GM18861 (cell line): ENCODE results near the gene TRHDE.

ENCODE experiments used
- ATAC-seq: cut with Tn5 transposase; IDR thresholded peaks from one replicate; pipeline ENCODE4 v1.9.1; 2021; ENCODE audit not compliant: unreplicated experiment

TRHDE gene

DNA sequence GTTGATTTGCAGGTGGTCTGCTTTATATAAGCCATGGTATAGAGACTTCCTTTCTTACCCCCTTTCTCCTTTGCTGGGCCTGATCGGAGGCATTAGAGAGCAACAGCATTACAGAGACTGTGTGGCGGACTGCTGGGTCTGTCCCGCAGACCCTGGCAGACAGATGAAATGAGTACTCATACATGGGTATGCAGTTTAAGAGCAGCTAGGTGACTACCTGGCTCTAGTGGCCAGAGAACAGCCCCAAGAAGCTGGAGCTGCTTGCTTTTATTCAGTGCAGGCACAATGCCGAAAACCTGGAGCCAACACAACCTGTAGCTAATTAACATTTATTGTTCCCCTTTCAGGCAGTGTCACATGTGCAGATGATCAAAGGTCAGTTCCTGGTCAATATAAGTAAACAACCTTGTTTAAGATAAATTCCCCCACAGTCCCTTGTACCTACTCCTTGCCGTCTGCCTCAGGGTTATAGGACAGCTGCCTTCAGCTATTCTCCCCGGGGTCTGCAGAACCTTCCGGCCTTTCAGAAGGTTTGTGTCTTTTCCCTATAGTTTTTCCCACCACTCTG is 160.0 kb downstream of the TRHDE start:
- ATAC-seq, result no peak

DNA sequence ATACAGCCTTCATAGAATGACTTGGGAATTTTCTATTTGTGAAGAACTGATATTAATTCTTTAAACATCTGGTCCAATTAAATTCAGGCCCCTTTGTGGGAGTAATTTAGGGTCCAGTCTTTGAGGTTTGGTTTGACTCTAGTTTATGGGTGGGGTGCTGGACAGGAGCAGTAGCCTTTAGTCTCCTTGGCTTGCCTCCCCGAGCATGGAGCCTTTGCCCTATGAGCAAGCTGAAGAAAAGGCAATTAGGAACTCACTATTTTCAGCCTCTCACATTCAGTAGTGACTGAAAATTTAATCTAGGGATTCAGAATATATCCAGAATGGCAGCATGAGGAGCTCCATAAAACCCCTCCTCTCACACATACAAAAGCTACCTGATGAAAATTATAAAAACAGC is 161.1 kb downstream of the TRHDE start:
- no peak for ATAC-seq

DNA sequence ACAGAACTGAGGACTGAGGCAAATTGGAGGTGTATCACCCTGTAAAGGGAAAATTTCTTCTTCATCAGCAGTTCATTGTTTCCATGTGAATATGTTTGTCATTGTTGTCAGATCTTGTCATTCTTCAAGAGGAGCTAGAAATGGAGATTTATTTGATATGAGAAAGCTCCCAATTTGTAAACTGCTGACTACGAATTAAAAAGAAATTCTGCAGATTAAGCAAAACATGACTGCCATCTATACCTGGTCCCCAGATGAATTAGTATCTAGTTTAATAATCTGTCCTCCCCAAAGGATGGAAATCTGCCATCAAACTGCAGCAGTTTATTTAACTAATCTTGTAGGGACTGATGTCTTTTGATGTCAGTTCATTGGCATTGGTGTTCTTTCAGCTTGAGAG is 162.8 kb downstream of the TRHDE start:
- ATAC-seq, result no peak

DNA sequence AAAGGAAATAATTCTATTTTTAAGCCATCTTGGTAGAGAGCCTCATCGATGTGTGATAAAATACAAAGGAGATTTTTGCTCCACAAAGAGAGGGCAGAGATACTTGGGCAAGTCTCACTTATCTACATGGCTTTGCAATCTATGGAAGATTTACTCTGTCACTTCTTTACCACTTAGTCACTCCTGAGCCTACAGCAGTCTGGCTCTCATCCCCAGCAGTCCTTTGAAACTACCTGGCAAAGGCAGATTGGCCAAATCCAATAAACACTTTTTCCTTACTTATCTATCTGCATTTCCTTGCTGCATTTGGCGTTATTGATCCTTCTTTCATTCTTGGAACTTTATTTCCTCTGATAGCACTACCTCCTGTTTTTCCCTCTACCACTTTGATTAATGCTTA is 170.0 kb downstream of the TRHDE start:
- ATAC-seq, result no peak

DNA sequence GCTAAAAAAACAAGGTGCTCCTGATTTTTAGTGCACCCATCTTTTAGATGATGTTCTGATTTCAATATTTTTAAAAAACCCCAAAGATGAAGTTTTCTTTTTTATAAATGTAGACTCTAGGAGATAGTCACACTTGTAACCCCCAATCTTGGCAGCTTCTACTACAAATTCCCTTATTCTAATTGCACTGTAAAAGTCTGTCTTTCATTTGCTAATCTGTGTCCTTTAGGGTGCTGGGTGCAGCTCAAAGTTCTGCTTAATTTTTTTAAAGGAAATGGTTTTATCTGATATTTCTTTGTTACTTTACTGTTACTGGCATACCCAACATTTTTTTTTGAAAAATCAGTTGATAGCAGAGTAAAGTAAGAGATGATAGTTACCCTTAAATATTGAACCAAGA is 172.0 kb downstream of the TRHDE start:
- no peak for ATAC-seq

DNA sequence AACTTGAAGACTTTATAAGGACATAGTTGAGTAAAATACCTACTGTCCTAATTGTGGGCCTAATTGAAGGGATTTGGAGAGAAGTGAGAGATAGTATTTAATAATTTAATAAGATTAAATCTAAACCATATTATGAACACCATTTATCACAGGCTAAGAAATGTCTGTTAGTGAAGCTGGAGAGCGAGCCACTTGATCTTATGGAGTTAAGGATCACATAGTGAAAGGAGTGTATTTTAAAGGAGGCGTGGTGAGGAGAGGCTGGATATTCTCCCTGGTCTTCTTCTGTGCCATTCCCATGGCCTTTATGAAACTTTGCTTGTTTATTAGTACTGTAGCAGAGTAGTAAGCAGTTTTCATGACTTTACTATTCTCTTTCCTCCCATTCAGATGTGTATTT is 172.4 kb downstream of the TRHDE start:
- ATAC-seq, result no peak

DNA sequence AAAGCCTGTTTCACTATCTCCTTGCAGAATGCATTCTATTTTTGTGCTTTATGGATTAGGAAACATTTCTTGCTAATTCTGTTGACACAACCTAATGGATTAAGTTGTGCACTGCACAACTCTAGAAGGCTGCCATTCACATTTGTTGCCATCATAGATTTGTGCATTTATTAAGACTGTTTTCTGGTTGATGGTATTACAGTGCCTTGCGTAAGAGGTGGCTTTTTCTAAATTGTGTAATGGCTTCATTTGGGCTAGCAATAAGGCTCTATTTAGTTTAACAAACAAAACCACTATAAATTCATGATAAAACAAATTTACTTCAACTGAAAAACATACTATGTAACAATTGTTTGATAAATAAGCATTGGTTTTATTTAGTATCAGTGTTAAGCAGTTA is 175.9 kb downstream of the TRHDE start:
- ATAC-seq, result no peak

DNA sequence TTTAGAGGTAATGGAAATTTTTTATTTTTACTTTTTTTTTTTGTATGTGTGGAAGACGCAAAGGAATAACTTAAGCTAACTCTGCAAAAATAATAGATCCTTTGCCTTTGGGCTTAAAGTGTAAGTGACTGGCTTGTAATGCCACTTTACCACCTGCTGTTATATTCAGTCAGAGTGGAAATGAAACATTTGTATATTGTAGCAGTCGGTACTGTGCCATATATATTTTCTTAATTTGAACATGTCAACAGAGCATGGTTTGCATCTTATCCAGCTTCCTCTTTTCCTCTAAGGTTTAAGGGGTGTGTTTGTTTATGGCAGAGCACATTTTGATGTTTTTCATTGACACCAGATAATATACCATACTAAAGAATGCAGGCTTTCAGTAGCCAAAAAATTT is 176.6 kb downstream of the TRHDE start:
- no peak for ATAC-seq

DNA sequence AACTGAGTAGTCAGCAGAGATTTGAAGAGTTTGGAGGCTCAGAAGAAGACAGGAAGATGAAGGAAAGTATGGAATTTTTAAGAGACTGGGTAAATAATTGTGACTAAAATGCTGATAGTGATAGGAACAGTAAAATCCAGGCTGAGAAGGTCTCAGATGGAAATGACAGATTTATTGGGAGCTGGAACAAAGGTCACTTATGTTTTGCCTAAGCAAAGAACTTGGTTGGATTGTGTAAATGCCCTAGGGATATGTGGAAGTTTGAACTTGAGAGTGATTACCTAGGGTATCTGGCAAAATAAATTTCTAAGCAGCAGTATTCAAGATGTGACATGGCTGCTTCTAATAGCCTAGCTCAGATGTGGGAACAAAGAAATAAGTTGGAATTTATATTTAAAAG is 180.9 kb downstream of the TRHDE start:
- ATAC-seq, result no peak

DNA sequence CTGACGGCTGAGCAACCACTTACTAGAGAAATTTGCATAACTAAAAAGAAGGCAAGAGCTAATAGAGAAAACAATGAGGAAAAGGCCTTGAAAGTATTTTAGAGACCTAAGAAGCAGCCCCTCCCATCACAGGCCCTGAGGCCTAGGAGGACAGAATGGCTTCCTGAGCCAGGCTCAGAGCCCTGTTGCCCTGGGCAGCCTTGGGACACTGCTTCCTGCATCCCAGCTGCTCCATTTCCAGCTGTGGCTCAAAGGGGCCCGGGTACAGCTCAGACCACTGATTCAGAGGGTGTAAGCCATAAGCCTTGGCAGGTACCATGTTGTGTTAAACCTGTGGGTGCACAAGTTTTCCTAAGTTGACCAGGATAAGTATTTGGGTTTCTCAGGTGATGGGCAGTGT is 181.4 kb downstream of the TRHDE start:
- ATAC-seq, result no peak

DNA sequence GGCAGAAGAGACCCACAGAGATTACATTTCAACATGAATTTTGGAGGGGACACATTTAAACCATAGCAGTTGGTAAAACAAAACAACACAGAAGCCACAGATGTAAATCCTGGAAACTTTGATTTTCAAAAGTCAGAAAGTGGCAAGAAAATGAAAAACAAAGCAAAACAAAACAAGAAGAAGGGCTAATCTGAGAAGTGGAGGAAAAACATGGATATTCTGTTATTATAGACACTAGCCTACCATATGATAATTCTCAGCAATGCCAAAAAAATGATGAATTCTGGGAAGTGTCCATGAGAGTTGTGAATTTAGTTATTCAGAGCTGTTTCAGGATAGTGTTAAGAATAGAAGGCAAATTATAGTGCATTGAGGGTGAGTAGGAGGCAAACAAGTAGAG is 192.3 kb downstream of the TRHDE start:
- no peak for ATAC-seq

DNA sequence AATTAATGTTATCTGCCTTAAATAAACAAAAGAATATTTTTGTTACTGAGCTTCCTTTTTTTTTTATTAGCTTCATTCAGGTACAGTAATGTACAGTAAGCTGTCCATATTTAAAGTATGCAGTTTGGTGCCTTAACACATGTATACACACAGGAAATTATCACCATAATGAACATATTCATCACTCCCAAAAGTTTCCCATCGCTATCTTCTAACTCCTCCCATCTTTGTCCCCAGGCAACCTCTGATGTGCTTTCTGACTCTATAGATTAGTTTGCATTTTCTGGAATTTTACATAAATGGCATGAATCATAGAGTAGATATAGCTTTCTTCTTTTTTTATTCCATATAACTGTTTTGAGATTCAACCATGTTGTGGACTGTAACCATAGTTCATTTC is 193.0 kb downstream of the TRHDE start:
- ATAC-seq, result no peak

DNA sequence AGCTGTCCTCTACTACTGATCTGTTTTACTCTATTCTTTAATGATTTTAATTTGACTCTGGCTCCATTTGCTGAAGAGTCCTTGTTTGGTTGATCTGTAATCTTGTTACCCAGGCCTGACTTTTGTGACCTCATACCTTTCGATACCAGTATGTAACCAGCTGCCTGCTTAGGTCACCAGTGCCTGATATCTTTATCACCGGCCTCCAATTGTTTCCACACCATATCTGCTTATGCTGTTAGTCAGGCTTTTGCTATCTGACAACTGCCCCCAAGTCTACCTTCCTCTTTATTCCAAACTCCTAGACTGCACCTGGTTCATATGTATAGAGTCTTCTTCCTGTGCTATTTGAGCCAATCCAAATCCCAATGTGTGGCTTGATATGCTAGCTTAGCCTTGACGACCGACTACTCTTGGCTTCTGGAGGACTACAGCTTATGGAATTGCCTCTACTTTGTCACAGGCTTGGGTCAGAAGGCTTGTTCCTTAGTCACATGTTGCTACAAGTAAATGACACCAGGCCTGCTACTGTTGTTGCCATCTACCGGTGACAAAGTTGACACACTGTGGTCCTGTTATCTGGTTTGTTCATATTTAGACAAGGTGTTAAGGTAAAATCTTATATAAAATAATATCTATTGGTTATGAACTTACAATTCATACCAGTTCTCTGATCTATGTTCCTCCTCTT is 193.9 kb downstream of the TRHDE start:
- no peak for ATAC-seq

DNA sequence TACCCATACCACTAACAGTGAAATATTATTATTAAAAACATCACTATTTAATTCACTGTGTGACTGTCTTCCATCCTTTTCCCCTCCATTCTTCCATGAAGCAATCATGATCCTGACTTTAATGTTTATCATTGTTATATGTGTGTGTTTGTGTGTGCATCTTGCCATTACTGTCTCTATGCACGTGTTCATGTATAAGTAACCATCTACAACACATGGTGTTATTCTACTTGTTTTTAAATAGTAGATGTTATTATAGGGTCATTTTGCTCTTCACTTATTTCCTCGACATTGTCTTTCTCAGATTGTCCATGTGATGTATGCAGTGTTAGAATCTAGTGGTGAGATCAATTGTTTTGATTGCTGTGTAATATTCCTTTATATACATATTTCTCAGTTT is 195.8 kb downstream of the TRHDE start:
- no peak for ATAC-seq

DNA sequence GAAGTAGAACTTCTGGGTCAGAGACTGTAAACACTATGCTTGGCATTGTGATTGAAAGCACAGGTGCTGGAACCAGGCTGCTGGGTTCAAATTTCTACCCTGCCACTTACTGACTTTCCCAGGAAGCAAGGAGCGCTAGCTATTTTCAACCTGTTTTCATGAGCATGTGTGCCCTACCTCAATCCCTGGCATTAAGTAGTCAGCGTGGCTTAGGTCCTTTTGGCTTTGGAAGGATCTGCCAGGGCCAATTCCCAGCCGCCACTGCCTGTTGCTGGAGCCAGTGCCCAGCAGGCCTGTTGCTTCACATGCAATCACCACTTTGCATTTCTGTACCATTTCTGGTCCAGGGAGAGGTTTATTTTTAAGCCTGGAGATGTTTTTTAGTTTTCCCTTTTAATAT is 196.3 kb downstream of the TRHDE start:
- ATAC-seq, result no peak

DNA sequence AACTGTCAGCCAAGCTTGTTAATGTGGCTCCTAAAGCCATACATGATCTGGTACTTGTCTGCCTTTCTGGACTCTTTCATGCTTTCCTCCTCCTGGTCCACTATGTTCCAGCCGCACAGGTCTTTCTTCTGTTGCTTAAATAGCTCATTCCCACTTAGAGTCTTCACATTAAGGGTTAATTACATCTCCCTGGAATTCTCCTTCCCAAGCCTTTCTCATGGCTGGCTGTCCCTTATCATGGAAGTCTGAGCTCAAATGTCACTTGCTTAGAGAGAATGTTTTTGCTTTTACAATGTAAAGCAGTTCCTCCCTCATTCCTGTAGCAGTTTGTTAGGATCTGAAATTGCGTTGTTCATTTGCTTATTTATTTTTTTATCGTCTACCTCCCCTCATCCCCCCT is 199.6 kb downstream of the TRHDE start:
- no peak for ATAC-seq

DNA sequence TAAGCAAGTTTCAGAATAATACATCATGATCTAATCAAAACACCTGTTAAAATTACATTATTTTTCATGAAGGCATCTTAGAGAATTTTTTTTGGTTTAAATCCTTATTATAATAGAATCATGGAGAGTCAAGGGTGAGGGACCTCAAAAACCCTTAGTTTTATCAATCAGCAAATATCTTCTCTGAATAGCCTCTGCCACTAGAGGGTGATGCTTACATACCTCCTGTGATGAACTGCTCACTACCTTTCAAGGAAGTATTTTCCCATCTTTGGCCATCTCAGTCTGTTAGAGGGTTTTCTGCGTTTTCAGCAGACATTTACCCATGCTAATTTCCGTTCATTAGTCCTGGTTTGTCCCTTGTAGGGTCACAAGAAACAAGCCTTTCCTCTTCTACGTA is 200.2 kb downstream of the TRHDE start:
- no peak for ATAC-seq

DNA sequence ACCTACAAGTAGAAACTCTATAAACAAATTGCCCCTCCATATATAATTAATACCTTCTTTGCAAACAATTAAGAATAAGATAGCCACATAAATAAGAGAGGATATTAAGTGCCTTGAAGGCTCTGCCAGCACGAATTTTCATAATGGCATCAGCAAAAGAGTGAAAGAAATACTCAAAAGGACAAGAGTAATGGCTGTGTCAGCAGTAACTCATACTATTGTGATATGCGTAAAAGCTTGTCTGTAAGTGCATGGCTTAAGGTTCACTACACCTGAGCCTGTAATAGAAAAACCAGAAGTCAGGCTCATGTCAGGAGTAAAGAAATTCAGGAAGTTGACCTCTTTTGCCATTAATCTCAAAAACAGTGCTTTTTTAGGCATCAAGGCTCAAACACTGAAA is 204.1 kb downstream of the TRHDE start:
- no peak for ATAC-seq

DNA sequence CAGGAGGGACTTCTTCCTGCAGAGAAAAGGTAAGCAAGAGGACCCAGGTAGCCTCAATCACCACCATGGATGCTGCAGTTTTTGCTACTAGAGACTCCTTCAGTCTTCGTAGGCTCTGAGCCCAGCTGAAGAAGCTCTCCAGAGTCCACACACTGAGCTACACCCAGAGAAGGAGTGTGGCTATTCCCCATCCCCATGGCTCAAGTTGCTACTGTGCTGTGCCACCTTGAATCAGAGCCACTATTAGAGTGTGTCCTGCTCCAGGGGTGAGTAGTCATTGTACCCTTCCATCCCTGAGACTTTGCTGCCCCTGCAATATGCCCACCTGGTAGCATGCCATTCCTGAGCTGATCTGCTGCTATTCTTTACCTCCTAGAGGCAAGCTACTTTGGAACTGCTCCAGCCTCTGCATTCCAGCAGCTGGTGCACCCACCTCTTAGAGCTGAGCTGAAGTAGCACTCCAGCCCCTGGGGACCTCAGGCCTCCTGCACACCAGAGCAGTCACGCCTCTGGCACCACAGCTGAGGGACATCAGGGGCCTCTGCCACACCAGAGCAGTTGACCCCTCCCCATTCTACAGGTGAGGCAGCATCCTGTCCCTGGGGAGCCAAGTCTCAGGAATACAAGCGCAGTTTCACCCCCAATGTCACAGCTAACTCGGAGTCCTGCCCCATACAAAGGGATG is 213.0 kb downstream of the TRHDE start:
- ATAC-seq, result no peak

DNA sequence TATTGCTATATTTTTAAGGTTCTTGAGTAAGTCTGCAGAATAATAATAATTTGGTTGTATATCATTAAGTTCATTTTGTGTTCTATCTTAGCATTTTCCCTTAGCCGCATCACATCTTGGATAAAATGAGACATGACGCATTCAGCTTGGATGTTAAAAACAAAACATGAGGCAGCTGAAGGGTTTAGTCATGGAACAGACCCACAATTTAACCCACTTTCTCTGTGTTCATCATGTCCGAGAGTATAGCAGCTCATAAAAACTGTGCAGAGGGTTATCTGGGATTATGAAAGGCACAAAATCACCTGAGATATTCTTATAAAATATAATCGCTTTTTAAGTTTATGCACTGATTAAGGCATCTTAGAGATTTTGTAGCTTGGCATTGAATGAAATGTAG is 219.3 kb downstream of the TRHDE start:
- ATAC-seq, result no peak

DNA sequence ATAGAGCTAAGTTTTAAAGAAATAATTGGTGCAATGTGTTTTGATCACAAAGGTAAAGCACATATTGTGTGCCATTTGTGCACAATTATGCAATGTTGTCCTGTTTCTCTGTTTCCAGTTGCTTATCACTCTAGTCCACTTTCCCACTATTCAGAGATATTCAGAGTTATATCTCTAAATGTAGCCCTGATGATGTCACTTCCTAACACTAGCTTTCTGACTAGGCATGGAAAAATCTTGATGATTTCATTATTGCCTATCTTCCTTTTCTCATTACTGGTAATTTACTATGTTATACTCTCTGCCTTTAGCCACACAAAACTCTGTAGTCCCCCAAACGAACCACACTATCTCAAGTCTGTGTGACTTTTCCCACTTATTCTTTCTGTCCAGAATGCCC is 221.2 kb downstream of the TRHDE start:
- ATAC-seq, result no peak

DNA sequence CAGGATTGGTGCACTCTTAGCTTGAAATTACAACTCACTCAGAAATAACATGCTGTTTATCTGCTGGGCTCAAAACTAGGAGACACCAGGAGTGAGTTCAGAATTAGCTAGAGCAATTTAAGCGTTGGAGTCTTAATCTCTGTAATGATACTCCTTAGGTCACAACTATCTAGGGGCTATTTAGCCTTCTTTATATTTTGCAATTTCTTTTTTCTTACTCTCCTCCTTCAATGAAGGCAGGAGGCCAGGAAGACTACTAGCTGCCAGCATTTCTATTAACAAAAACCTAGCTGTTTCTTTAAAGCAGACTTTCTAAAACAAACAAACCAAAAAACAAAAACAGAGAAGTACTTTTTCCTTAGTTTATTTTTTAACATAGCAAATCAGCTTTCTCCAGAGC is 226.2 kb downstream of the TRHDE start:
- no peak for ATAC-seq

DNA sequence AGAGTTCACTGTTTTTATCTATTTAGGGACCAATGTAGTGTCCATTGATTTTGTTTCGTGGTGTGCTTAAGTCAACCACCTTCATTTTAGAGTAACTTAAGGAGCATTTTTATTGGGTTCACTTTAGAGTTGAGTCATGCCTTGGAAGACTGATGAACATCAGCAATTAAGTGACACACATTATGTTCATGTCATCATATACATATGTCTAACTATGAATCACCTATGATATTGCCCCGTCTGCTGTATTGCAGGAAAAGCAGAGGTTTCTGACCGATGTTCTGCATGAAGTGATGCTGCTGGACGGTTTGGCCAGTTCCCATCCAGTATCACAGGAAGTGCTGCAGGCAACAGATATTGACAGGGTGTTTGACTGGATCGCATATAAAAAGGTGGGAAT is 227.1 kb downstream of the TRHDE start:
- no peak for ATAC-seq
